DMS153 (cell line): ENCODE measurements around the gene MPZL3.

ENCODE experiments used
- DNase-seq: peaks from one replicate; lab custom pipeline; 2025; lab: John Stamatoyannopoulos, UW

The MPZL3 gene

GRCh38 chr11:118251858-118252652 is at the start of gene MPZL3:
Gene MPZL3, minus strand, starts transcription at chr11:118252365. Its CDS starts 71 bp downstream, at chr11:118252294.
- DNase-seq: peak; percentile 98

DNA sequence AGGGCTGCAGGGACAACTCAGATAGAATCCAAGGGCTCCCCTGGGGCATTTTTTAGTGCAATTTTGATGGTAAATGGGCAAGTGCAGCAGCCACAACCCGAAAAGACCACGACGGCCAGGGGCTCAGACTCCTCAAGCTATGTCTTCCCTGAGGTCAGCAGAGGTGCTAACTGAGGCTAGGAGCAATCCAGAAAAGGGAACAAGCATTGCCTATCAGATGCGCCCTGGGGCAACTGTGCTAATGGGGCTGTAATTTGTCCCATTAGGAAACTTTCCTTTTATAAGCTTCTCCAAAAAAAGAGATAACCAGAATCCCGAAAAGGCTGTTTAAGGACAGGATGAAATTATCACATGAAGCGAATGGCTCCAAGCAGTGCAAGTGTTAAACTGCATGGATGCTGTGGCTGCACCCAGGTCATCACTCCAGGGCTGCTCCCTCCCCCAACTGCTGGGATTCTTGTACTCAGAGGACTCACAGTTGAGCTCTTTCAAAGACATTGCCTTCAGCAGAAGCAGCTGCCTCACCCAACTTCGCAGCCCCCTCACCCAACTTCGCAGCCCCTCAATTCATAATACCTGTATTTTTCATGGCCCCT is 49.5 kb upstream of the MPZL3 start:
- DNase-seq: no peak

DNA sequence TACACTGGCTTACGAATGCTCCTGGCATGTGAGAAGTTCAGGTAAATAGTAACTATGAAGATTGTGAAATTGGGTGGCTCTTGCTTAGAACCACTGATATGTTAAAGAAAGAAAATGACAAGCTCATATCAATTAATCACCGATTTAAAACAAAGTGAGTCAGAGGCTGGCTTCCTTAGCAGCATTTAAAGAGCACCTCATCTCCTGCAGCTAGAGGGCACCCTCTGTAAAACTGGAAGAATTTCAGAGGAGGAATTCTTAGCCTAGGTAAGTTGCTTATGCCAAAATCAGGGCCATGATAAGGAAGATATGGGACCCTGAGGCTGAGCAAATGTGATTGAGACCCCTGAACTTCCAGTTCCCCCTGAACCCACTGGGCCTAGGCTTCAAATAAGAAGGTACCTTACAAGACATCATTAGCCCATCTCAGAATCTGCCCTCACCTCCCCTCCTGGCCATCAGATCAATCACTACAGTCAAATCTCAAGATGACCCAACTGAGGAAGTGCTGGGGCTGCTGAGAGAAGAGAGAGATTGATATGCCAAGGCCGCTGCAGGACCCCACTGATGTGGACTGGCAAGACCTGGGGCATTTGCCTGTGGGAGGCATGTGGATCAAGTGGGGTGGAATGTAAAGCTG is 43.8 kb upstream of the MPZL3 start:
- no peak for DNase-seq

- DNase-seq: no peak
These were observed 43.0 kb upstream of the MPZL3 start for GRCh38 chr11:118295199-118295598.

- DNase-seq: no peak
These were observed 41.9 kb upstream of the MPZL3 start for GRCh38 chr11:118294053-118294452.

GRCh38 chr11:118291477-118292135 is 39.4 kb upstream of the MPZL3 start:
- no peak for DNase-seq

- peak; percentile 8 for DNase-seq
These were observed 38.8 kb upstream of the MPZL3 start for GRCh38 chr11:118290923-118291322.

DNA sequence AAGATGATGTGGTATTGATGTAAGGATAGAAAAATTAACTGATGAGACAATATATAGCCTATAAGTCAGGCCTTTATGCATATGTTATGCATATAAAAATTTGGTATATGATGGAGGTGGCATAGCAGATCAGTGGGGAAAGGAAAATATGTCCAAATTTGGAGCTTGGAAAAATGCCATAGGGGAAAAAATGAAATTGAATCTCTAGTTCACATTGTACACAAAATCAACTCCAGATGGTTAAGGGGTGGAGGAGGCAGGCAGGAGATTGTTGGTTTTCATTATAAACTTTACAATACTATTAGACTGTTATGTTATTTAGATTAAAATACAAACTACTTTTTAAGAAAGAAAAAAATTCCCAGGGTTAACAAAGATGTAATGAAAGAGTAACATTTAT is 37.2 kb upstream of the MPZL3 start:
- no peak for DNase-seq

GRCh38 chr11:118287006-118287405 is 34.8 kb upstream of the MPZL3 start:
- no peak for DNase-seq

DNA sequence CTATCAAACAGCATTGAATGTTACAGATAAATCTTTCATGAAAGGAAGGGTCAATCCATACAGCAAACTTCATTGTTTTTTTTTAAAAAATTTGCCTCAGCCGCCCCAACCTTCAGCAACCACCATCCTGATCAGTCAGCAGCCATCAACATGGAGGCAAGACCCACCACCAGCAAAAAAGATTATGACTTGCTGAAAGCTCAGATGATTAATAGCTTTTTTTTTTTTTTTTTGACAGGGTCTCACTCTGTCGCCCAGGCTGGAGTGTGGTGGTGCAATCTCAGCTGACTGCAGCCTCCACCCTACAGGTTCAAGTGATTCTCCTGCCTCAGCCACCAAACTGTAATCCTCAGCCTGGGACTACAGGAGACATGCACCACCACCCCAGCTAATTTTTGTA is 34.4 kb upstream of the MPZL3 start:
- no peak for DNase-seq

DNA sequence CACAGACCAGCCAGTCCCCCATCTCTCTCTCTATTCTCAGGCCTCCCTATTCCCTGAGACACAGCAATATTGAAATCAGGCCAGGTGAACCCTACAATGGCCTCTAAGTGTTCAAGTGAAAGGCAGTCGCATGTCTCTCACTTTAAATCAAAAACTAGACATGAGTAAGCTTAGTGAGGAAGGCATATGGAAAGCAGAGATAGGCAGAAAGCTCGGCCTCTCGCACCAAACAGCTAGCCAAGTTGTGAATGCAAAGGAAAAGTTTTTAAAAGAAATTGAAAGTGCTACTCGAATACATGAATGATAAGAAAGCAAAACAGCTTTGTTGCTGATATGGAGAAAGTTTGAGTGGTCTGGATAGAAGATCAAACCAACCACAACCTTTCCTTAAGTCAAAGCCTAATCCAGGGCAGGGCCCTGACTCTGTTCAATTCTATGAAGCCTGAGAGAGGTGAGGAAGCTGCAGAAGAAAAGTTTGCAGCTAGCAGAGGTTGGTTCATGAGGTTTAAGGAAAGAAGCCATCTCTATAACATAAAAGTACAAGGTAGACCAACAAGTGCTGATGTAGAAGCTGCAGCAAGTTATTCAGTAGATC is 31.7 kb upstream of the MPZL3 start:
- no peak for DNase-seq

DNA sequence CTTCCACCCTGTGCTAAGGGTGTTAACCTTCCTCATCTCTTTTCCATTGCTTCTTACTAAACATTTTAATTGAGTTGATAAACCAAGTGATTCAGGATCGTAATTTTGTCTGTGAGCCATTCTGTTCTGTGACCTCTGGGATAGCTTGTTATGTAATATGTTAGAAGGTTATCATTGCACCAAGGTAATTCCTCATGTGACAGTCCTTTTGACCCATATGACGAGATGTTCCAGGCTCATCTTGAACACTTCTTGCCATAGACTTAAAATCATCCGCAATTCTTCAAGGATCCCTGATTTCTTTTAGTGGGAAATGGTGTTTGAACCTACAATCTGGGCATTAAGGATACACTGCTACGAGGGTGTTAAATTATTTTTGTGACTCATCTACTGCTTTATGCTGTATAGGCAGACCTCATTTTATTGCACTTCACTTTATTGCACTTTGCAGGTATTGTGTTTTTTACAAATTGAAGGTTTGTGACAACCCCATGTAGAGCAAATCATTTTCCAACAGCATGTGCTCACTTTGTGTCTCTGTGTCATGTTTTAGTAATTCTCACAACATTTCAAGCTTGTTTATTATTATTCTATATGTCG is 31.0 kb upstream of the MPZL3 start:
- DNase-seq: no peak

DNA sequence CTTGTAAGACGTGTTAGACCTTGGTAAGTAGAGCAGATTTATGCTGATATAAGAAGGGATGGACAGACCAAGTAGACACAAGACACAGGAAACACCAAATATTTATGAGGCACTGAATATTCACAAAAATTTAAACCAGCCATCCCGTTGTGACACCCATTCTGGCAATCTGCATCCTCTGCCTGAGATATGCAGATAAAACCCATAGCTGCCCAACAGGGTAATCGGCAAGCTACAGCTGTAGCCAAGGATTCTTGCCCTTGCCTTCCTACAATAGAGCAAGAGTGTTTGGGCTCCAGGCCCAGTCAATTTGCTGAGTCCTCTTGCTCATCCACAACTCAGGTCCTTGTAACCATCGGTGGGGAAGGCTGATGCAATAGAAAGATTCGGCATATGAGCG is 30.4 kb upstream of the MPZL3 start:
- no peak for DNase-seq

- no peak for DNase-seq
These were observed 29.1 kb upstream of the MPZL3 start for GRCh38 chr11:118281284-118281683.

- peak; percentile 12 for DNase-seq
These were observed 25.1 kb upstream of the MPZL3 start for GRCh38 chr11:118277312-118277711.

DNA sequence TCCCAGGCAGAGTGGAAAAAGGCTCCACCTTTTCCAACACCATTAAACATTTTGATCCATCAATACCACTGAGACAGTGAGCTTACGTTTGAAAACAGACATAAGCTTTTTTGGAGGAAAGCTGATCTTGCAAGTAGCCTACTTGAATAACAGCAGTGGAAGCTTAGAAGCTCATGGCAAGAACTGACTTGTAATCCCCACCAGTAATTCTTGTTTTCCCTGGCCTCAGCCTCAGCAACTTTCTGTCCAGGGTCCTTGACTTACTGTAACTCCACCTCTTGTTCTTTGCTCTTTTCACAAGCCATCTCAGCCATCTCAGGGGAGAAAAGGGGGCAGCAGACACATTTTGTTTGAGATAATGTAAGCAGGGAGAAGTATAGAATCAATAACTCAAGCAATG is 24.3 kb upstream of the MPZL3 start:
- no peak for DNase-seq

DNA sequence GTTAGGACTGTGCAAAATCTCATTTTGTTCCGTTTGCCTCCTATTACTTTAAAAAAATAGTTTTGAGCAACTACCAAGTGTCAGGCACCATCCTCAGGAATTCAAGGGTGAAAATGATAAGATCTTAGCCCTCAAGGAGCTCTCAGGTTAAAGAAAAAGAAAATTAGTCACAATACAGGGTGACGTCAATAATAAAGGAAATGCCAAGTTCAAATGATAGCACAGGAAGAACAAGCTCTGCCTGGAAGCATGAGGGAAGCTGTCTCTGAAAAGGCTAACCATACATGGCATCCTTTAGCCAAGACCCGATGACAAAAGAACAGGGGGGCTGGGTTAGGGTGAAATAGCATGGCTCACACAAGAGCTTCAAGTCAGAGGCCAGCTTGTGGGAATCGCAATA is 23.0 kb upstream of the MPZL3 start:
- DNase-seq: no peak

- DNase-seq: no peak
These were observed 22.0 kb upstream of the MPZL3 start for GRCh38 chr11:118274186-118274585.

DNA sequence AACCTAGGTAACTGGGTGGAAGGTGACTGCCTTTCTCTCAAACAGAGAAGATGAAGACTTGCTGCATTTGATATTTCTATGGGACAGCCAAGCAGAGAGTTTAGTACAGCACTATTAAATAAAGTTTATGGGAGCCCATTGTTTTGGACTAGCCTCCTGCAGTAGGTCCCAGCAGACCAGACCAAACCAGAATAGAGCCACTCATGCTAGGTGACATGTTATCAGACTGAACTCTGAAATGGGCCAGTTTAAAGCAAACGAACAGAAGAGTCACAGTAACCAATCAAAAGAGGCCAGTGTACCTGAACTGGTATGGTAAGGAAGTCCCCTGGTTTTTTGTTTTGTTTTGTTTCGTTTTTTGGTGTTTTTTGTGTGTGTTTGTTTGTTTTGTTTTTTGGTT is 19.8 kb upstream of the MPZL3 start:
- DNase-seq: no peak

DNA sequence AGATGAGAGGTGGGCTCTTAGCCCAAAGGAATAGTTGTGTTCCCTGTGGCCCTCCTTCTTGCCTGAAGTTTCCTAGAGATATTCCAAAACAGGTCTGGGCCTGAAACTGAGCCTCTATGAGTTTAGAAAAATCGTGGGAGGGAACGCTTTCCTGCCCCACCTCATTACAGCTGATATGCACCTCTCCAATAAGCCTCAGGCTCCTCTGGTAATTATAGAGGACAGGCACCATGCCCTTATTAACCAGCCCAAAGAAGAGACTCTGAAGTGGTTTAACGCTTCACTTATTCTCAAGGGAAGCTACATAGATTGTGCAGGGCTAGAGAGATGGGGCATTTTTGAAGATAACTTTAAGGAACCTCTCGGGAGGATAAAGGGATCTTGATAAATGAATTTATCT is 15.3 kb upstream of the MPZL3 start:
- no peak for DNase-seq

DNA sequence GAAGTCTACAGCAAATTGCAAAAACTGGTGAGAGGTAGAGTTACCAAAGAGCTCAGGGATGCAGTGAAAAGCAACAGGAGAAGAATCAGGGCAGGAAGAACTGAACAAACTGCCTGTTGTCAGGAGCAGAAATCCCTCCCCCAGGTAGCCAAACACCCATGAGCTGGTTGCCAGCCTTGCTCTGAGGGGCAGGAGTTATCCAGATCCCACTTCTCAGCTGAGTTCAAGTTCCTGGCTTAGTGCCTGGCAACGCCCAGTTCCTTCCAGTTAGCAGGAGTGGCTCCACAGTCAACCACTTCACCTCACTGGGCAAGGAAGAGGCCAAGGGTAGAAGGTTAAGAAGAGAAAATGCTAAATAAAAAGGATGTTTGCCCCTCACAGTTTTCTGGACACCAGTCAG is 13.8 kb upstream of the MPZL3 start:
- DNase-seq: no peak
